Islet of Langerhans (tissue), 1 donor: ENCODE results near the gene SZRD1.
A peak's percentile ranks its signal among the peaks of the same experiment; 100 is the strongest.
"Not testable (repeated sequence)": the region's sequence is repeated elsewhere in the genome, so short reads cannot be mapped to it uniquely, and the experiment has no call there.

Experiments
- FAIRE-seq: peaks from one replicate; lab custom pipeline; 2011; peaks lifted over from hg19 to GRCh38; lab: Jason Lieb, UNC

SZRD1 gene

GRCh38 chr1:16366722-16367257, at the start of gene SZRD1:
TSS of gene SZRD1 (plus strand) at chr1:16367242. CDS start at chr1:16367258, 16 bp downstream.
- FAIRE-seq, result peak; percentile 71

GRCh38 chr1:16318555-16318954, 48.5 kb upstream of the SZRD1 start:
- FAIRE-seq, result no peak

GRCh38 chr1:16321176-16321867, 45.7 kb upstream of the SZRD1 start:
- FAIRE-seq, result no peak

- FAIRE-seq, result no peak
These were observed 42.6 kb upstream of the SZRD1 start for GRCh38 chr1:16324456-16324890.

GRCh38 chr1:16326833-16327404, 40.1 kb upstream of the SZRD1 start:
- FAIRE-seq, result no peak

GRCh38 chr1:16334655-16335340, 32.2 kb upstream of the SZRD1 start:
- FAIRE-seq, result no peak

GRCh38 chr1:16338961-16339360, 28.1 kb upstream of the SZRD1 start:
- FAIRE-seq, result no peak

- no peak for FAIRE-seq
These were observed 26.4 kb upstream of the SZRD1 start for GRCh38 chr1:16340673-16341072.

- no peak for FAIRE-seq
These were observed 24.5 kb upstream of the SZRD1 start for GRCh38 chr1:16342331-16343062.

GRCh38 chr1:16343276-16343675, 23.8 kb upstream of the SZRD1 start:
- not testable (repeated sequence) for FAIRE-seq

GRCh38 chr1:16348414-16349182, 18.4 kb upstream of the SZRD1 start:
- FAIRE-seq, result no peak

GRCh38 chr1:16349847-16350406, 17.1 kb upstream of the SZRD1 start:
- no peak for FAIRE-seq

- no peak for FAIRE-seq
These were observed 15.5 kb upstream of the SZRD1 start for GRCh38 chr1:16351456-16351993.

GRCh38 chr1:16351994-16352841, 14.8 kb upstream of the SZRD1 start, which contains the start of gene FBXO42:
TSS of gene FBXO42 (minus strand) at chr1:16352480. CDS start at chr1:16315418, 37,062 bp downstream.
- no peak for FAIRE-seq

- no peak for FAIRE-seq
These were observed 14.1 kb upstream of the SZRD1 start for GRCh38 chr1:16352842-16353535.

- no peak for FAIRE-seq
These were observed 12.4 kb upstream of the SZRD1 start for GRCh38 chr1:16354619-16355018.

- FAIRE-seq, result no peak
These were observed 10.2 kb upstream of the SZRD1 start for GRCh38 chr1:16356867-16357266.

GRCh38 chr1:16365146-16365498, 1.9 kb upstream of the SZRD1 start:
- not testable (repeated sequence) for FAIRE-seq

- no peak for FAIRE-seq
These were observed 371 bp downstream of the SZRD1 start for GRCh38 chr1:16367258-16367967.
